Stimulated activated memory B cell treated with anti-CD40 and anti-IgM and Interleukin-4, amounts not matched to agents 10 μg/mL and 1 μg/mL and 100 μg/mL, for 72 hours (primary cell): ENCODE measurements around the gene NR2E1.

ENCODE experiments used
- ATAC-seq: fragments of 150-1000 bp; cut with Tn5 transposase; 2 replicates; pipeline ENCODE4 v1.10.0; 2021
- H3K27ac Mint-ChIP-seq: one replicate; pipeline ENCODE4 v1.8.0; 2022; ENCODE audit warnings: mild to moderate bottlenecking, mixed read lengths
- H3K27me3 Mint-ChIP-seq: one replicate; pipeline ENCODE4 v1.8.0; 2022; ENCODE audit warnings: mixed read lengths
- H3K36me3 Mint-ChIP-seq: one replicate; pipeline ENCODE4 v1.8.0; 2022; ENCODE audit warnings: mixed read lengths
- H3K4me1 Mint-ChIP-seq: one replicate; pipeline ENCODE4 v1.8.0; 2022; ENCODE audit warnings: mixed read lengths
- H3K4me3 Mint-ChIP-seq: one replicate; pipeline ENCODE4 v1.8.0; 2022; ENCODE audit warnings: mild to moderate bottlenecking, moderate library complexity, mixed read lengths
- H3K9me3 Mint-ChIP-seq: one replicate; pipeline ENCODE4 v1.8.0; 2022; ENCODE audit warnings: mixed read lengths

NR2E1 gene

DNA sequence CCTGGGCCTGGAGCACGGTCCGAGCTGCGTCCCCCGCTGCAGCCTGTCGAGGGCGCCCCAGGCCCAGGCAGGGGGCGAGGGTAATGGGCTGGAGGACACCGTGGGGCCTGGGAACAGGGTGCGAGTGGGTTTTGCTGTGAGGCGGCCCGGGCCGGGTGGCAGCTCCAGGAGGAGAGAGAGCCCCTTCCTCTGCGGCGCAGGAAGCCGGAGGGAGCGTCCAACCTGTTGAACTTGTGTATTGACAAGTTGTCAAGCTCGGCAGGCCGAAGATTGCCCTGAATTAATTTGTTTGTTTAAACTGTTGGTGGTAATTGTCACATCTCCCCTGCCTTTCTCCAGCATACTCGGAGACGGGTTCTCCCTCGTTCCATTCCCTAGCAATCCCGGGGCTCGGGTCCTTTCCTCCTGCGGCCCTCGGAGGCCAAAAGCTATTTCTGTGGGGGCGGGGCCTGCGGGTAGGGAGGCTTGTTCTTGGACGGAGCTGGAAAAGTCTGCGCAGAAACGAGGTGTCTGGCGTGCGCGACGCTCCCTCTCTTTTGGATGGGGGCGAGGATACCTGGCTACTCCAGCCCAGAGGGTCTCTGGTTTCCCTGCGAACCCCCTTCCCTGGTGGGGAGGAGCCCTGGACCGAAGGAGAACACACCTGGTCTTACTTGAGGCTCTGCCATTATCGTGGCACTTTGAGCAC is 9.9 kb downstream of the NR2E1 start:
- no peaks in the 10 kb centered on the region for H3K9me3 Mint-ChIP-seq
- peaks cover 86% of the 10 kb centered on the region for H3K27me3 Mint-ChIP-seq
- H3K4me3 Mint-ChIP-seq, result peak overlapping the region; percentile 73
- no peak for ATAC-seq
- H3K36me3 Mint-ChIP-seq, result no peaks in the 10 kb centered on the region
- no peak overlapping the region for H3K27ac Mint-ChIP-seq
- peaks cover 40% of the 10 kb centered on the region for H3K4me1 Mint-ChIP-seq

DNA sequence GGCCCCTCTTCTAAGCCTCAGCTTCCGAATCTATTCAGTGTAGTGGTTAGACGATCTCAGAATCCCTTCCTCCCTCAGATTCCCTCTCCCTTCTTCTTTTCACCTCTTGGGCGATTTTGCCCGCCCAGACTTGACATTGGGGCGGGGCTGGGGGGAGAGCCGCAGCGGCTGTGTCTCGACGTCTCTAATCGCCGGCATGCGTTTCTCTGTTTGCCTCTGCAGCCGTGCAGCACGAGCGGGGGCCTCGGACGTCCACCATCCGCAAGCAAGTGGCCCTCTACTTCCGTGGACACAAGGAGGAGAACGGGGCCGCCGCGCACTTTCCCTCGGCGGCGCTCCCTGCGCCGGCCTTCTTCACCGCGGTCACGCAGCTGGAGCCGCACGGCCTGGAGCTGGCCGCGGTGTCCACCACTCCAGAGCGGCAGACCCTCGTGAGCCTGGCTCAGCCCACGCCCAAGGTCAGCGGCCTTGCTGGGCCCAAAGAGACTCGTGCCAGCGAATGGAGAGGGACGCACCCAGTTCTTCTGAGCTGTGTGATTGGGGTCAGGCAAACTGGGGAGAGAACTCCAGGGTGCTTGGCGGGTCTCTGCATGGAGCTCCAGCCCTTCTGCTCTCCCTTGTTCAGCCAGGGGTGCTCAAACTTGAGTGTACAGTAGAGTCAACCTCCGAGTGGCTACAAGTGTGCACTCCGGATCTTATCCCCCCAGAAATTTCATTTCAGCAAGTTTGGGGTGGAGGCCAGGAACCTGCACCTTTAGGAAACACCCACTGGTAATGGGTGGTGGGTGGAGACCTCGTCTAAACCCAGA is 10.7 kb downstream of the NR2E1 start:
- Mint-ChIP-seq H3K4me3 (peak overlapping the region; percentile 73), H3K27ac (no peak overlapping the region), H3K27me3 (peaks cover 78% of the 10 kb centered on the region), H3K36me3 (no peaks in the 10 kb centered on the region), H3K4me1 (peaks cover 33% of the 10 kb centered on the region), H3K9me3 (no peaks in the 10 kb centered on the region)
- no peak for ATAC-seq

DNA sequence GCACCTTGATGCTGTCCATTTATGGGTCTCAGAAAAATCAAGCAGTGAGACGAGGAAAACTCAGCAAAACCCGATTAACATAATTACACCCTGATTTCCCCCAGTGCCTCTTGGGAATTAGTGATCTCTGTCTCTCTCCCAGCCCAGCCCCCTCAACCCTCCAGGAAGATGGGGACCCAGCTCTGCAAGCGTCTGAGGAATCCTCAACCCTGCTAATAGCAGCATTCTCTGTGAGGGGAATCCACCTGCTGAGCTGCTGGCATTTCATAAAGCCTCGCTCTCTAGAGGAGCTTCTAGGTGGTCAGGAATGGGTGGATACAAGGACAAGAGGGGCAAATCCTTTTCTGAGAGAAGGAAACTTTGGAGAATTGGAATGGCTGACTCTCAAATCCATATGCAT is 13.9 kb downstream of the NR2E1 start:
- no peaks in the 10 kb centered on the region for H3K9me3 Mint-ChIP-seq
- no peak overlapping the region for H3K27ac Mint-ChIP-seq
- ATAC-seq, result no peak
- no peaks in the 10 kb centered on the region for H3K36me3 Mint-ChIP-seq
- no peak overlapping the region for H3K4me3 Mint-ChIP-seq
- peaks cover 46% of the 10 kb centered on the region for H3K27me3 Mint-ChIP-seq
- peaks cover 23% of the 10 kb centered on the region for H3K4me1 Mint-ChIP-seq

DNA sequence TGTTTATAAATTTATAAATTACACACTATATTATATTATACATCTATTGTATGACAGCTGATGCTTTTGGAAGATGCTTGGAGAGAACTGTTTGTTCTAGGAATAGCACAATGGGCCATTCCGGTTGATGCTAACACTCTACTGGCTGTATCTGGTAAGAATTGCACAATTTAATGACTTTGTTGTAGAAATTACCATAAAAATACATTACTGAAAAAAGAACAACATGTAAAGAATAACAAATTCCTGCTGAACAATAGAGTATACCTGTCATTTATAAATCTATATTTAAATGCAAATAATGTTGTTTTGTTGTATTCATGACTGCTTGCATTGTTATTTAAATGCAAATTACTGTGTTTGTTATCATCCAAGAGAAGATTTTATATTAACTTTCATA is 14.4 kb downstream of the NR2E1 start:
- H3K27me3 Mint-ChIP-seq, result peaks cover 44% of the 10 kb centered on the region
- peaks cover 18% of the 10 kb centered on the region for H3K4me1 Mint-ChIP-seq
- H3K4me3 Mint-ChIP-seq, result no peak overlapping the region
- H3K36me3 Mint-ChIP-seq, result no peaks in the 10 kb centered on the region
- no peak for ATAC-seq
- H3K9me3 Mint-ChIP-seq, result no peaks in the 10 kb centered on the region
- H3K27ac Mint-ChIP-seq, result no peak overlapping the region

DNA sequence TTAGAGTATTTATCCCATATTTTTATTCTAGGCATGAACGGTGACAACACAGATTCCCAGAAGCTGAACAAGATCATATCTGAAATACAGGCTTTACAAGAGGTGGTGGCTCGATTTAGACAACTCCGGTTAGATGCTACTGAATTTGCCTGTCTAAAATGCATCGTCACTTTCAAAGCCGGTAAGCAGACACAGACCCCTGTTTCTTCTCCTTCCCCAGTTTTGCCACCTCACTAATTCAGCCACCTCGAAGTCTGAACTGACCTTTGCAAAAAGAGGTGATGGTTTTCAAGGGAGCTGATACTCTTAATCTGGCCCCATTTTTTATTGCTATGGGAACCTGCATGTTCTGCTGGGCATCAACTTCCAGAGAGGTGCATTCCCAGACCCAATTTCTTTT is 15.0 kb downstream of the NR2E1 start:
- Mint-ChIP-seq H3K9me3 (no peaks in the 10 kb centered on the region), H3K4me1 (peaks cover 13% of the 10 kb centered on the region), H3K27ac (no peak overlapping the region), H3K4me3 (no peak overlapping the region), H3K27me3 (peaks cover 44% of the 10 kb centered on the region), H3K36me3 (no peaks in the 10 kb centered on the region)
- no peak for ATAC-seq

DNA sequence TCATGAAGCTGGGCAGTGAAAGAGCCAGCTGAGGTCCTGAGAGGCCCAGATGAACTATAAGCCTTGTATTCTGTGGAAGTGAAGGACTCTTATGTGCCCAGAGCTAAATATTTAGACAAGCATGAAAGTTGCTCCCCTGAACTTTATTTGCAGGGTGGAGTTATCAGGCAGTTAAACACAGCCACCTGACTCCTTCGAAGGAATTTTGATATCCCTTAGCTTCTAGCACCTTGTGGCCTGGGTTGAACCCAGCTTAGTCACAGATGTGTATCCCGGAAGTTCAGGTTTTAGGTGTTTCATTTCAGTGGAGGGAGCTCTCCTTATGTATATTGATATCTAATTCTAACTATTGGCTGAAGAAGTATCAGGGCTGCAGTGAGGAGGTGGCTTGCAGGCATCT is 20.4 kb downstream of the NR2E1 start:
- H3K36me3 Mint-ChIP-seq, result no peaks in the 10 kb centered on the region
- no peaks in the 10 kb centered on the region for H3K9me3 Mint-ChIP-seq
- H3K4me3 Mint-ChIP-seq, result no peak overlapping the region
- no peak overlapping the region for H3K27ac Mint-ChIP-seq
- no peak for ATAC-seq
- H3K4me1 Mint-ChIP-seq, result no peaks in the 10 kb centered on the region
- H3K27me3 Mint-ChIP-seq, result peaks cover 10% of the 10 kb centered on the region

DNA sequence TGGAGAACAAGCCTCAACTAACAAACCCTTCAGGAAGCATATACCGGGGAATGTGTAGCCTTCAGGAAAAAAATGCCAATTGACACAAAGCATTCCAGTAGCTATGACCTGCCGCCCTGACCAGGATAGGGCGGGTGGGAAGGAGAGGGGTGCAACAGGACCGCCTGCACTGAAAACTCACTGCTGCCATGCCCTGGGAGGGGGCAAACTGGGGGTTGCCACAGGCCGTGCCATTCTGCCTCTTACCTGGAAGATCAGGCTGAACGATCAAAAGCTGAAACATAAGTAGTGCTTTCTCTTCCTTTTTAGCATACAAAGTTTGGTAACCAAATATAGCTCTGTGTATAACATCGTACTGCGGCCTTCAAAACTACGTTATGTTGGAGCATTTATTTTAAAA is 21.7 kb downstream of the NR2E1 start:
- Mint-ChIP-seq H3K9me3 (no peaks in the 10 kb centered on the region), H3K36me3 (no peaks in the 10 kb centered on the region), H3K27me3 (peaks cover 10% of the 10 kb centered on the region), H3K4me1 (no peaks in the 10 kb centered on the region), H3K4me3 (no peak overlapping the region), H3K27ac (no peak overlapping the region)
- ATAC-seq, result no peak

DNA sequence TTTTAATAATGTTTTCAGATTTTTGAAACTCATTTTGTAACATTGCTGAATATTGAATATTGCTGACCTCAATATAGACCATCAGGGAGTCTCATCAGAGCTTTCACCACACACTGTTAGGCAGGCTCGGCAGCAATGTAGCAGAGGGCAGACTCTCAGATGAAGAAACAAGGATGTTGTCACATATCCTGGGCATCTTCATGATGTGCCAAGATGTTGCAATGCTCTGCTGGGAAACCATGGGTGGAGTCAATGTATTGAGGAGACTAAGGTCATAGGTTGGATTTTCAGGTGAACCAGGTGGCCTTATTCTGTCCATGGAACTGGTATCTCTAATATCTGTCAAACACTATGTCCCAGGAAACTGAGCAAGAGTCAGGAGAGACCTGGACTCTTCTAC is 27.3 kb downstream of the NR2E1 start:
- Mint-ChIP-seq H3K4me1 (no peaks in the 10 kb centered on the region), H3K4me3 (no peak overlapping the region), H3K27ac (no peak overlapping the region), H3K36me3 (no peaks in the 10 kb centered on the region), H3K27me3 (peaks cover 8% of the 10 kb centered on the region), H3K9me3 (no peaks in the 10 kb centered on the region)
- ATAC-seq, result no peak

- Mint-ChIP-seq H3K27ac (no peak overlapping the region), H3K27me3 (peaks cover 8% of the 10 kb centered on the region), H3K9me3 (no peaks in the 10 kb centered on the region), H3K36me3 (no peaks in the 10 kb centered on the region), H3K4me3 (no peak overlapping the region), H3K4me1 (no peaks in the 10 kb centered on the region)
- no peak for ATAC-seq
Observed at GRCh38 chr6:108193835-108194234, 28.0 kb downstream of the NR2E1 start.

- no peak overlapping the region for H3K27ac Mint-ChIP-seq
- H3K4me1 Mint-ChIP-seq, result no peaks in the 10 kb centered on the region
- H3K9me3 Mint-ChIP-seq, result no peaks in the 10 kb centered on the region
- H3K27me3 Mint-ChIP-seq, result peaks cover 8% of the 10 kb centered on the region
- H3K4me3 Mint-ChIP-seq, result no peak overlapping the region
- ATAC-seq, result no peak
- no peaks in the 10 kb centered on the region for H3K36me3 Mint-ChIP-seq
Observed at GRCh38 chr6:108194503-108194902, 28.7 kb downstream of the NR2E1 start.

GRCh38 chr6:108195209-108195608 is 29.4 kb downstream of the NR2E1 start:
- H3K9me3 Mint-ChIP-seq, result no peaks in the 10 kb centered on the region
- no peak overlapping the region for H3K27ac Mint-ChIP-seq
- H3K4me1 Mint-ChIP-seq, result no peaks in the 10 kb centered on the region
- H3K27me3 Mint-ChIP-seq, result peaks cover 8% of the 10 kb centered on the region
- no peak for ATAC-seq
- peaks cover 5% of the 10 kb centered on the region for H3K36me3 Mint-ChIP-seq
- no peak overlapping the region for H3K4me3 Mint-ChIP-seq

- Mint-ChIP-seq H3K4me3 (no peak overlapping the region), H3K4me1 (peaks cover 11% of the 10 kb centered on the region), H3K27ac (no peak overlapping the region), H3K27me3 (peaks cover 8% of the 10 kb centered on the region), H3K9me3 (no peaks in the 10 kb centered on the region), H3K36me3 (peaks cover 11% of the 10 kb centered on the region)
- peak; percentile 4 for ATAC-seq
Observed at GRCh38 chr6:108198761-108199498, 33.1 kb downstream of the NR2E1 start.

DNA sequence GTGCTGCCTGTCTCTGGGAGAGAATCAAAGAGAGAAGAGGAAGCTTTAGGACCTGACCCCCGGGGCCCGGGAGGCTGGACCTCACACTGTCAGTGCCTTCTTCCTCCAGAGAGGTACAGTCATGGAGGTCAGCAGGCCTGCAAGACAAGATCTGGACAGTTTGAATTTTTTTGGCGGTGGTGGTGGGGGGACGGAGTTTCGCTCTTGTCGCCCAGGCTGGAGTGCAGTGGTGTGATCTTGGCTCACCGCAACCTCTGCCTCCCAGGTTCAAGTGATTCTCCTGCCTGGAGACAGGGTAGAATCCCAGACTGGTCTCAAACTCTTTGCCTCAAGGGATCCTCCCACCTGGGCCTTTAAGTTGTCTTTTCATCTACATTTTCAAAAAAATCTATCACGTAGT is 34.4 kb downstream of the NR2E1 start:
- Mint-ChIP-seq H3K27ac (no peak overlapping the region), H3K9me3 (no peaks in the 10 kb centered on the region), H3K27me3 (peaks cover under 1% of the 10 kb centered on the region), H3K36me3 (peaks cover 11% of the 10 kb centered on the region), H3K4me3 (no peak overlapping the region), H3K4me1 (peaks cover 15% of the 10 kb centered on the region)
- ATAC-seq, result no peak

DNA sequence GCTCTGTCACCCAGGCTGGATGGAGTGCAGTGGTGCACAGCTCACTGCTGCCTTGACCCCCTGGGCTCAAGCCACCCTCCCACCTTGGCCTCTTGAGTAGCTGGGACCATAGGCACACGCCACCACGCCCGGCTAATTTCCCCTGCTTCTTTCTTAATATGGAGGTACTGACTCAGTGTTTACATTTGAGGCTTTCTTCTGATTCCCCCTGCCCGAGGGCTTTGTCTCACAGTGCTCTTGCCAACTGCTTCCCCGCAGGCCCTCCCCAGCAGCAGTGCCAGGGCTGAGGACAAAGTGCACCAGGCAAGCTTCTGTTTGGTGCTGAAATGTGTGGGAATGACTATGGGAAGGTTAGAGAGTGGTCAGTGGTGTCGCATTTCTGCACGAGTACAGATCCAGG is 34.8 kb downstream of the NR2E1 start:
- Mint-ChIP-seq H3K27me3 (no peaks in the 10 kb centered on the region), H3K9me3 (no peaks in the 10 kb centered on the region), H3K27ac (no peak overlapping the region), H3K4me3 (no peak overlapping the region), H3K36me3 (peaks cover 13% of the 10 kb centered on the region), H3K4me1 (peaks cover 17% of the 10 kb centered on the region)
- no peak for ATAC-seq

DNA sequence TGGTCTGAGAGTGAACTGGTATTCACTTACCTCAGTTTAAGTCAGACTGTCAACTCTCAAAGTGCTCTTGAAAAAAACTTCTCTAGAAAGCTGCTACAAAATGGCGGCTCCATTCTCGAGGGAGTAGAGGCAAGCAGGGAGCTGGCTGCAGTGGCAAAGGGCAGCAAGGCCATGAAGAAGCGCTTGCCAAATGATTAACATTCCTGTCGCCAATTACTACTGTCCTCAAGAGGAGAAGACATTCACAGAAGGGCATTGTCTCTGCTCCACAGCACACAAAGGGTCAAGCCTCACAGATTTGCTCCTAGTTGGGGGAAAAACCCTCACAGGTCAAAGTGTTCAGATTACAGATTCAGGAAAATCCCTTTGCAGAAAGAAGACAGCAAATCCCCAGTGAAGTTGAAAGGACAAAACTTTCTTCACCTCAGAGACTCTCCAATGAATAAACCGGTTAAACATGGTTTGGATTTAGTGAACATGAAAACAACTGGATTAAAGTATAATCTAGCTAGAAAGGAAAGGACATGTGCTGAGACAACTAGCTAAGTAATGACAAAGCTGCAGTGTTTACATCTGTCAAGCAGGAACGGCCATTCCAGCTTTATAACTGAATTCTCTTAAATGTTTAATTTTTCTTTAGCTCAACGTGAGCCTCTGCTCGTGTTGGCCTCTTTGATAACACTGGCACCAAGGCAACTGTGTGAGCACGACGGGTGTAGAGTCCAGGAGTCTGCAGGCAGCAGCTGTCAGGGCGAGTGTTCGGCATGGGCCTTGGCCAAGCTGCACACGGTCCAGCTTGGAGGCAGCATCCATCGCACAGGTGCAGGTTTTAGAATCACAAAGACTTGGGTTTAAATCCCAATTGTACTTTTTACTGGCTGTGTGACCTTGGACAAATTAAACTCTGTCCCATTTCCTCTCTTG is 37.6 kb downstream of the NR2E1 start:
- Mint-ChIP-seq H3K4me3 (peak overlapping the region; percentile 26), H3K36me3 (peaks cover 34% of the 10 kb centered on the region)
- peak; percentile 86 for ATAC-seq

More for the DNA sequence above, 37.6 kb downstream of the NR2E1 start:
- Mint-ChIP-seq H3K9me3 (no peaks in the 10 kb centered on the region), H3K4me1 (peaks cover 24% of the 10 kb centered on the region), H3K27ac (peak overlapping the region; percentile 59), H3K27me3 (no peaks in the 10 kb centered on the region)
